Measurements from ENCODE around the gene RNF181.

RNF181 gene

GRCh38 chr2:85577063-85577385 lies 18.5 kb upstream of the RNF181 start:
- H3K36me3 ChIP-seq (ENCODE audit: control insufficient read depth in 5 of 5, insufficient read depth in 5 of 5, low read length in 5 of 5) = peaks cover 0 to 4% (median 0%) of the 10 kb centered on the region in 5 donors
- H3K9ac ChIP-seq (ENCODE audit: low read length in 5 of 5) = peak overlapping the region in 2 of 5 donors; percentile 59 to 73
- peaks cover 6 to 40% (median 37%) of the 10 kb centered on the region in 5 donors for H3K4me1 ChIP-seq (ENCODE audit: control insufficient read depth in 5 of 5, insufficient read depth in 5 of 5, low read length in 5 of 5)
- H3K4me3 ChIP-seq (ENCODE audit: low read depth in 1 of 5, low read length in 5 of 5) = peak overlapping the region in 4 of 5 donors; percentile 55 to 62 (median 59)
- H3K9me3 ChIP-seq (ENCODE audit: control insufficient read depth in 5 of 5, low read length in 5 of 5) = no peaks in the 10 kb centered on the region
- H3K27ac ChIP-seq (ENCODE audit: low read depth, low read length) = no peak overlapping the region
- no peaks in the 10 kb centered on the region for H3K27me3 ChIP-seq (ENCODE audit: control insufficient read depth in 5 of 5, insufficient read depth in 4 of 5, low read length in 5 of 5)

GRCh38 chr2:85577386-85578242 lies 17.9 kb upstream of the RNF181 start, which contains the start of gene VAMP8:
Gene VAMP8, plus strand, starts transcription at chr2:85577586. Its CDS starts 61 bp downstream, at chr2:85577647.
- H3K27ac ChIP-seq (ENCODE audit: low read depth, low read length) = peak within 1 kb of the TSS; percentile 73
- no peaks in the 10 kb centered on the region for H3K9me3 ChIP-seq (ENCODE audit: control insufficient read depth in 5 of 5, low read length in 5 of 5)
- peak within 1 kb of the TSS; percentile 38 to 73 (median 59) for H3K9ac ChIP-seq (ENCODE audit: low read length in 5 of 5)
- peak within 1 kb of the TSS; percentile 35 to 62 (median 58) for H3K4me3 ChIP-seq (ENCODE audit: low read depth in 1 of 5, low read length in 5 of 5)
- no peaks in the 10 kb centered on the region for H3K27me3 ChIP-seq (ENCODE audit: control insufficient read depth in 5 of 5, insufficient read depth in 4 of 5, low read length in 5 of 5)
- peaks cover 0 to 4% (median 0%) of the 10 kb centered on the region in 5 donors for H3K36me3 ChIP-seq (ENCODE audit: control insufficient read depth in 5 of 5, insufficient read depth in 5 of 5, low read length in 5 of 5)
- peaks cover 6 to 44% (median 40%) of the 10 kb centered on the region in 5 donors for H3K4me1 ChIP-seq (ENCODE audit: control insufficient read depth in 5 of 5, insufficient read depth in 5 of 5, low read length in 5 of 5)

DNA sequence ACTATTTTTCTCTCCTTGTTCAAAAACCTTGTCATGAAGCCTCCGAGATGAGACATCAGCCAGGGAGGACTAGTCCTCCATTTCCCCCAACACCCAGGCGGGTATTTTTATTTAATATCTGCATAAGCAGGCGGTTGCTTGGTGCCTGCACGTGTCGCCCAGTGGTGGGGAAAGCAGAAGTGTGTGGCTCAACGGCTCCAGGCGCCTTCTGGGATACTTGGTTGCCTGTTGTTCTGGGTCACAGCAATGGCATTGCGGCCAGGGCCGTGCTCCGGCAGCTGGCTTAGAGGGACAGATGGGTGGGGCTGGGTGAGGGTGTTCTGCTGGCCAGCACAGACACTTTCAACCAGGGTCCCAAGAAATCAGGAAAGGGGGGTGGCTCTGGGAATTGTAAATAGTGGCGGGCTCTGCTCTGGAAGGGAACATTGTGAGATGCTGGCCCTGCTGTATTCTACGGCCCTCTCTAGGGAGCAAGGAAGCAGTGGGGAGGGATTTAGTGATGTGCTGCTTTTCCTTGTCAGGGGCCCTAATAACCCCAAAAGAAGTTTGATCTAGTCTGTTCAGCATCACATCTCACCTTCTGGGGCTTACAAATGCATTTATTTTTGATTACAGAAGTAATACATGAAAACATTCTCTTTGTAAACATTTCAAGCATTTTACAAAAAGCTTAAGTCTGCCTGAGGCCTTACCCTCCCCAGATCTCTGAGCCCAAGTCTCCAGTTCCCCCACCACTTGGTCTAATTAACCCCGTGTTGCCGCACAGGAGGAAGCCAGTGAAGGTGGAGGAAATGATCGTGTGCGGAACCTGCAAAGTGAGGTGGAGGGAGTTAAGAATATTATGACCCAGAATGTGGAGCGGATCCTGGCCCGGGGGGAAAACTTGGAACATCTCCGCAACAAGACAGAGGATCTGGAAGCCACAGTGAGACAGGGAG lies 17.0 kb upstream of the RNF181 start:
- H3K27ac ChIP-seq (ENCODE audit: low read depth, low read length) = peak overlapping the region; percentile 73
- H3K9ac ChIP-seq (ENCODE audit: low read length in 5 of 5) = peak overlapping the region; percentile 21 to 73 (median 42)

DNA sequence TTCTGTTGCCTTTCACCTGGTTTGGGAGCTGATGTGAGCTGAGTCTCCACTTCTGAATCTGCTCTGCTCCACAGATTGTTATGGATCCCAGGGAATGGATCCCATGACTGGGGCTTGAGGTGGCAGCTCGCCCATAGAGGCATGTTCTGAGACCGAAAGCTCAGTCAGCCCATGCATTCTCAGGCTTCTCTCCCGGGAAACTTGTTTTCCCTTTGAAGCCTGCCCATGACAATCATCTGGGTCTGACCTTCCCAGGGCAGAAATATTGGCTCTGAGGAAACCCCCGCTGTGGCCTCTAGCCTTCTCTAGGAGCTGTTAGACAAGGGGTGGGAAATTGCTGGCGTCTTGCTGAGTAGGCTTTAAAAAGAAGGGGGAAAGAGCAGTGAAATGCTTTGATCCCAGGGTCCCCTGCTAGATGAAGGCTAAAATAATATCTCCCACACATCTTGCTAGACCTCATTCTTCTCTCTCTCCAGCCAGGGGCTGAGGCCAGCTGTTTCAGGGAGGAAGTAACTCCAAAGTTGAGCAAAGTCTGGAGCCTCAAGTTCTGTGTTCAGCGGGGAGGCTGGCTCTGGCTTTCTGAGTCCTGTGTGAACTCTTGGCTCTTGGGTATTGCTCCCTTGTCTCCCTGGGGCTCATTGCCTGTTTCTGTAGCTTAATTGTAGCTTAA lies 16.1 kb upstream of the RNF181 start:
- Histone ChIP-seq H3K36me3 (ENCODE audit: control insufficient read depth in 5 of 5, insufficient read depth in 5 of 5, low read length in 5 of 5) (peaks cover 0 to 4% (median 0%) of the 10 kb centered on the region in 5 donors), H3K4me3 (ENCODE audit: low read depth in 1 of 5, low read length in 5 of 5) (peak overlapping the region in 3 of 5 donors; percentile 21 to 60 (median 31)), H3K27ac (ENCODE audit: low read depth, low read length) (peak overlapping the region; percentile 73), H3K27me3 (ENCODE audit: control insufficient read depth in 5 of 5, insufficient read depth in 4 of 5, low read length in 5 of 5) (no peaks in the 10 kb centered on the region), H3K4me1 (ENCODE audit: control insufficient read depth in 5 of 5, insufficient read depth in 5 of 5, low read length in 5 of 5) (peaks cover 6 to 57% (median 48%) of the 10 kb centered on the region in 5 donors), H3K9me3 (ENCODE audit: control insufficient read depth in 5 of 5, low read length in 5 of 5) (no peaks in the 10 kb centered on the region), H3K9ac (ENCODE audit: low read length in 5 of 5) (peak overlapping the region; percentile 4 to 73 (median 42))

More for the DNA sequence above, 17.0 kb upstream of the RNF181 start:
- Histone ChIP-seq H3K4me1 (ENCODE audit: control insufficient read depth in 5 of 5, insufficient read depth in 5 of 5, low read length in 5 of 5) (peaks cover 6 to 51% (median 41%) of the 10 kb centered on the region in 5 donors), H3K27me3 (ENCODE audit: control insufficient read depth in 5 of 5, insufficient read depth in 4 of 5, low read length in 5 of 5) (no peaks in the 10 kb centered on the region), H3K4me3 (ENCODE audit: low read depth in 1 of 5, low read length in 5 of 5) (peak overlapping the region; percentile 29 to 60 (median 55)), H3K9me3 (ENCODE audit: control insufficient read depth in 5 of 5, low read length in 5 of 5) (no peaks in the 10 kb centered on the region), H3K36me3 (ENCODE audit: control insufficient read depth in 5 of 5, insufficient read depth in 5 of 5, low read length in 5 of 5) (peaks cover 0 to 4% (median 0%) of the 10 kb centered on the region in 5 donors)

DNA sequence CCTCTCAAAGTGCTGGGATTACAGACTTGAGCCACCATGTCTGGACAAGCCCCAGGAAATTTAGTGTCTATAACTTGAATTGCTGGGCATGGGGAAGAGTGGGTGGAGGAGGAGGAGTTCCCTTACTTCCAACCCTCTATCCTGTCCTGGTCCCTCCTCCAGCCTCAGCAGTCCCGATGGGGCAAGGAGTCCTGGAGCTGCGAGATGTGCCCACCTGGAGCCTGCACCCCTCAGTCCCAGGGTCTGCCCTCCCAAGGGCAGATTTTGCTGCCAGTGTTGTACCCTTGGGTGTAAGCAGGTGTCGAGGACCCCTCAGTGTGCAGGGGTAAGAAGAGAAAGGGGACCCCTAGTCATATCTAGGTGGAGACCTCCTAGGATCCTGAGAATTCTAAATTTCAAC lies 15.3 kb upstream of the RNF181 start:
- H3K4me3 ChIP-seq (ENCODE audit: low read depth in 1 of 5, low read length in 5 of 5) = no peak overlapping the region
- peaks cover 9 to 65% (median 56%) of the 10 kb centered on the region in 5 donors for H3K4me1 ChIP-seq (ENCODE audit: control insufficient read depth in 5 of 5, insufficient read depth in 5 of 5, low read length in 5 of 5)
- H3K9me3 ChIP-seq (ENCODE audit: control insufficient read depth in 5 of 5, low read length in 5 of 5) = no peaks in the 10 kb centered on the region
- H3K9ac ChIP-seq (ENCODE audit: low read length in 5 of 5) = peak overlapping the region in 1 of 5 donors; percentile 53
- H3K27ac ChIP-seq (ENCODE audit: low read depth, low read length) = peak overlapping the region; percentile 73
- peaks cover 0 to 4% (median 0%) of the 10 kb centered on the region in 5 donors for H3K36me3 ChIP-seq (ENCODE audit: control insufficient read depth in 5 of 5, insufficient read depth in 5 of 5, low read length in 5 of 5)
- H3K27me3 ChIP-seq (ENCODE audit: control insufficient read depth in 5 of 5, insufficient read depth in 4 of 5, low read length in 5 of 5) = no peaks in the 10 kb centered on the region

- Histone ChIP-seq H3K4me1 (ENCODE audit: control insufficient read depth in 5 of 5, insufficient read depth in 5 of 5, low read length in 5 of 5) (peaks cover 12 to 75% (median 59%) of the 10 kb centered on the region in 5 donors), H3K27me3 (ENCODE audit: control insufficient read depth in 5 of 5, insufficient read depth in 4 of 5, low read length in 5 of 5) (no peaks in the 10 kb centered on the region), H3K4me3 (ENCODE audit: low read depth in 1 of 5, low read length in 5 of 5) (no peak overlapping the region), H3K27ac (ENCODE audit: low read depth, low read length) (no peak overlapping the region), H3K36me3 (ENCODE audit: control insufficient read depth in 5 of 5, insufficient read depth in 5 of 5, low read length in 5 of 5) (peaks cover 0 to 4% (median 0%) of the 10 kb centered on the region in 5 donors), H3K9me3 (ENCODE audit: control insufficient read depth in 5 of 5, low read length in 5 of 5) (no peaks in the 10 kb centered on the region), H3K9ac (ENCODE audit: low read length in 5 of 5) (no peak overlapping the region)
These were observed 13.1 kb upstream of the RNF181 start for GRCh38 chr2:85582492-85582891.

- Histone ChIP-seq H3K9me3 (ENCODE audit: control insufficient read depth in 5 of 5, low read length in 5 of 5) (no peaks in the 10 kb centered on the region), H3K4me1 (ENCODE audit: control insufficient read depth in 5 of 5, insufficient read depth in 5 of 5, low read length in 5 of 5) (peaks cover 16 to 75% (median 58%) of the 10 kb centered on the region in 5 donors), H3K27ac (ENCODE audit: low read depth, low read length) (peak overlapping the region; percentile 92), H3K27me3 (ENCODE audit: control insufficient read depth in 5 of 5, insufficient read depth in 4 of 5, low read length in 5 of 5) (no peaks in the 10 kb centered on the region), H3K36me3 (ENCODE audit: control insufficient read depth in 5 of 5, insufficient read depth in 5 of 5, low read length in 5 of 5) (peaks cover 0 to 4% (median 0%) of the 10 kb centered on the region in 5 donors), H3K9ac (ENCODE audit: low read length in 5 of 5) (peak overlapping the region; percentile 35 to 83 (median 68)), H3K4me3 (ENCODE audit: low read depth in 1 of 5, low read length in 5 of 5) (peak overlapping the region; percentile 65 to 82 (median 74))
These were observed 11.7 kb upstream of the RNF181 start for GRCh38 chr2:85583667-85584353.

DNA sequence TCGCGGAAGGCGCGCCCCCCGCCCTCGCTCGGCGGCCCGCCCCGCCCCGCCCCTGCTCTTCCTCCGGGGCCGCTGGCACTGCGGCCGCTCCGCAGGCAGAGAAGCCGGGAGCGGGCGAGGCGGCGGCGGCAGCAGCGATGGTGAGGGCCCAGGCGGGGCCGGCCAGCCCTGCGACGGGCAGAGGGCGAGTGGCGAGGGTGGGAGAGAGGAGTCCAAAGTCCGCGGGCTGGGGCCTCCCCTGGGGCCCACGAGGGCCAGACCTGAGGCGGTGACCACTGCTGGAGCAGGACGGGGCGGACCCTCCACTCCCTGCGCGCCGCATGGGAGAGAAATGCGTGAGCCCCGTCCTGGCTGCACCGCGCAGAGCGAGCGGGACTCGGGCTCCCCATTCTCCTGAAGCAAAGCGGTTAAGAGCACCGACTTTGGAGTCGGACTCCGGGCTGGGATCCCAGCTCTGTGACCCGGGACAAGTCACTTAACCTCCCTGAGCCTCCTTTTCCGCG lies 11.1 kb upstream of the RNF181 start, which contains the start of gene VAMP5:
VAMP5 (plus strand) TSS at position 78 of the 503 bp plus-strand sequence; CDS start at position 138, 60 bp downstream.
- H3K4me3 ChIP-seq (ENCODE audit: low read depth in 1 of 5, low read length in 5 of 5) = peak within 1 kb of the TSS; percentile 68 to 82 (median 79)
- peak within 1 kb of the TSS; percentile 35 to 84 (median 79) for H3K9ac ChIP-seq (ENCODE audit: low read length in 5 of 5)
- no peaks in the 10 kb centered on the region for H3K9me3 ChIP-seq (ENCODE audit: control insufficient read depth in 5 of 5, low read length in 5 of 5)
- H3K4me1 ChIP-seq (ENCODE audit: control insufficient read depth in 5 of 5, insufficient read depth in 5 of 5, low read length in 5 of 5) = peaks cover 14 to 75% (median 58%) of the 10 kb centered on the region in 5 donors
- H3K27ac ChIP-seq (ENCODE audit: low read depth, low read length) = peak within 1 kb of the TSS; percentile 92
- no peaks in the 10 kb centered on the region for H3K27me3 ChIP-seq (ENCODE audit: control insufficient read depth in 5 of 5, insufficient read depth in 4 of 5, low read length in 5 of 5)
- peaks cover 0 to 4% (median 0%) of the 10 kb centered on the region in 5 donors for H3K36me3 ChIP-seq (ENCODE audit: control insufficient read depth in 5 of 5, insufficient read depth in 5 of 5, low read length in 5 of 5)
